ENCODE measurements around the gene CEACAM3. TPM values are rescaled to one million over a fixed set of nuclear protein-coding genes. Genes with fewer than 3 reads are reported as not detected.

Gene CEACAM3
- total RNA-seq, 1 donor from 2014 or later = 1.2 TPM

DNA sequence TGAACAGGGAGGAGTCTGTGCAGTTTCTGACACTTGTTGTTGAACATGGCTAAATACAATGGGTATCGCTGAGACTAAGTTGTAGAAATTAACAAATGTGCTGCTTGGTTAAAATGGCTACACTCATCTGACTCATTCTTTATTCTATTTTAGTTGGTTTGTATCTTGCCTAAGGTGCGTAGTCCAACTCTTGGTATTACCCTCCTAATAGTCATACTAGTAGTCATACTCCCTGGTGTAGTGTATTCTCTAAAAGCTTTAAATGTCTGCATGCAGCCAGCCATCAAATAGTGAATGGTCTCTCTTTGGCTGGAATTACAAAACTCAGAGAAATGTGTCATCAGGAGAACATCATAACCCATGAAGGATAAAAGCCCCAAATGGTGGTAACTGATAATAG is 25.0 kb upstream of the CEACAM3 start:
- DNase-seq = no peak
- H3K36me3 ChIP-seq = no peaks in the 10 kb centered on the region
- TF ChIP-seq, protein P1, sequence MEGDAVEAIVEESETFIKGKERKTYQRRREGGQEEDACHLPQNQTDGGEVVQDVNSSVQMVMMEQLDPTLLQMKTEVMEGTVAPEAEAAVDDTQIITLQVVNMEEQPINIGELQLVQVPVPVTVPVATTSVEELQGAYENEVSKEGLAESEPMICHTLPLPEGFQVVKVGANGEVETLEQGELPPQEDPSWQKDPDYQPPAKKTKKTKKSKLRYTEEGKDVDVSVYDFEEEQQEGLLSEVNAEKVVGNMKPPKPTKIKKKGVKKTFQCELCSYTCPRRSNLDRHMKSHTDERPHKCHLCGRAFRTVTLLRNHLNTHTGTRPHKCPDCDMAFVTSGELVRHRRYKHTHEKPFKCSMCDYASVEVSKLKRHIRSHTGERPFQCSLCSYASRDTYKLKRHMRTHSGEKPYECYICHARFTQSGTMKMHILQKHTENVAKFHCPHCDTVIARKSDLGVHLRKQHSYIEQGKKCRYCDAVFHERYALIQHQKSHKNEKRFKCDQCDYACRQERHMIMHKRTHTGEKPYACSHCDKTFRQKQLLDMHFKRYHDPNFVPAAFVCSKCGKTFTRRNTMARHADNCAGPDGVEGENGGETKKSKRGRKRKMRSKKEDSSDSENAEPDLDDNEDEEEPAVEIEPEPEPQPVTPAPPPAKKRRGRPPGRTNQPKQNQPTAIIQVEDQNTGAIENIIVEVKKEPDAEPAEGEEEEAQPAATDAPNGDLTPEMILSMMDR (IDR thresholded peaks at IDR 0.05) = no peak
- no peak overlapping the region for H3K27ac ChIP-seq
- H3K9me3 ChIP-seq = no peaks in the 10 kb centered on the region
- peaks cover 11% of the 10 kb centered on the region for H3K4me1 ChIP-seq
- no peak overlapping the region for H3K4me3 ChIP-seq
- intact Hi-C loops (cut with DNase I) = no loop called here
- ATAC-seq = no peak
- no peaks in the 10 kb centered on the region for H3K27me3 ChIP-seq

- ATAC-seq (peak; percentile 93), DNase-seq (no peak)
- intact Hi-C loops (cut with DNase I) = no loop called here
- Histone ChIP-seq H3K4me3 (no peak overlapping the region), H3K9me3 (no peaks in the 10 kb centered on the region), H3K27ac (peak overlapping the region; percentile 5), H3K4me1 (peaks cover 11% of the 10 kb centered on the region), H3K36me3 (no peaks in the 10 kb centered on the region), H3K27me3 (peaks cover 5% of the 10 kb centered on the region)
- TF ChIP-seq, protein P1 (IDR thresholded peaks at IDR 0.05) = no peak
Observed at GRCh38 chr19:41774515-41774980, 21.8 kb upstream of the CEACAM3 start.

DNA sequence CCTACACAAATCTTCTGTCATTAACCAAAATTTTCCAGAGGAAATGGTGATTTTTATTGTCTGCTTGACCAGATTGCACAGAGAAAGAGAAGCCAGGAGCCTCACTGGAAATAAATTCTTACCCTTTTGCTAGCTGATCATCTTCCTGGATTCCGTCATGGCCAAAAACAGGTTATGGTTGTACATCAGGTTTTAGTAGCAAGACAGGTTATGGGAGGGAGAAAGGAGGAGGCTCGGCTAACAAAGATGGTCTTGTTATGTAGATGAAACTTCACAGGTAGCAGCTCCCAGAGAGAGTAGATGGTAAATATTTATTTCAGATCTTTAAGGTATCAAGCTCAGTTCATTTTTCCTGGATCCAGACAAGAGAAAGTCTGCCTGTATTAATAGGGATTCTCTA is 19.7 kb upstream of the CEACAM3 start:
- no peaks in the 10 kb centered on the region for H3K9me3 ChIP-seq
- DNase-seq (no peak), ATAC-seq (no peak)

DNA sequence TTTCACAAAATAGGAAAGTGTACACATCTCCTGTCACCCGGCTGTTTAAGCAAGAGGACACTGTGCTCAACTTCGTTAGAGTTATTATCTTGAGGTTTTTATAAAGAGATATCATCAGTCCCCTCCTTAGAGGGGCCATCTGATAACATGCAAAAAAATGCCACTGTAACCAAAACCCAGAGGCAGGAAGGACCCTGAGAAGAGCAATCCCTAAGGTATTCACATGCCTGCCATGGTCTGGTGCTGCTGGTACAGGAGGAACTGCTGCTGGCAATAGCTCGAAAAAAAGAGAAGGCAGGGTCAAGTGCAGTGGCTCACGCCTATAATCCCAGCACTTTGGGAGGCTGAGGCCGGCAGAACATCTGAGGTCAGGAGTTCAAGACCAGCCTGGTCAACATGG is 12.8 kb upstream of the CEACAM3 start:
- Histone ChIP-seq H3K9me3 (no peaks in the 10 kb centered on the region), H3K36me3 (no peaks in the 10 kb centered on the region), H3K4me1 (peaks cover 10% of the 10 kb centered on the region), H3K27me3 (peaks cover 20% of the 10 kb centered on the region), H3K27ac (no peak overlapping the region), H3K4me3 (no peak overlapping the region)
- no peak for ATAC-seq
- TF ChIP-seq, protein P1 (IDR thresholded peaks at IDR 0.05) = no peak
- intact Hi-C loops (cut with DNase I) = no loop called here
- DNase-seq = no peak

More for the DNA sequence above, 19.7 kb upstream of the CEACAM3 start:
- TF ChIP-seq, protein P1 (IDR thresholded peaks at IDR 0.05) = no peak
- no peaks in the 10 kb centered on the region for H3K36me3 ChIP-seq
- peaks cover 9% of the 10 kb centered on the region for H3K27me3 ChIP-seq
- intact Hi-C loops (cut with DNase I) = no loop called here
- peaks cover 11% of the 10 kb centered on the region for H3K4me1 ChIP-seq
- no peak overlapping the region for H3K27ac ChIP-seq
- no peak overlapping the region for H3K4me3 ChIP-seq

GRCh38 chr19:41784312-41784711 is 12.1 kb upstream of the CEACAM3 start:
- Histone ChIP-seq H3K9me3 (no peaks in the 10 kb centered on the region), H3K36me3 (no peaks in the 10 kb centered on the region), H3K27ac (peak overlapping the region; percentile 55), H3K4me3 (no peak overlapping the region), H3K27me3 (peaks cover 17% of the 10 kb centered on the region), H3K4me1 (peaks cover 10% of the 10 kb centered on the region)
- intact Hi-C loops (cut with DNase I) = no loop called here
- ATAC-seq = no peak
- no peak for DNase-seq
- TF ChIP-seq, protein P1 (IDR thresholded peaks at IDR 0.05) = no peak

DNA sequence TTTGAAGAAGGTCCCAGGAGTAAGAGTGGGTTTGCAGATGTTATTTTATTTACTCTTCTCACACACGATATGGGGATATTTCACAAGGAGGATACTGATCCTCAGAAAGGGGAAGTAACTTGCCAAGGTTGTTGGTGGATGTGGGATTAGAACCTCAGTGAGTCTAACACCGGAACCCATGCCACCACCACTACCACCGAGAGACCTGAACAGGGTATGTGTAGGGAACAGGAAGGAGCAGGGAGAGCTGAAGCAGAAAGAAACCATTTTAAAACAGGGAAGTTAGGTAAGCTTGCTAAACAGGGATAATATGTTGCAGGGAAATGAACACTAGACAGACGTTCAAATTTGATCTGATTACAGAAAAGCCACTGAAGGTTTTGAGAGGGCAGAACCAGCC is 11.6 kb upstream of the CEACAM3 start:
- peak; percentile 37 for ATAC-seq
- no peaks in the 10 kb centered on the region for H3K36me3 ChIP-seq
- intact Hi-C loops (cut with DNase I) = no loop called here

More for the DNA sequence above, 11.6 kb upstream of the CEACAM3 start:
- H3K27me3 ChIP-seq = peaks cover 13% of the 10 kb centered on the region
- peaks cover 10% of the 10 kb centered on the region for H3K4me1 ChIP-seq
- H3K4me3 ChIP-seq = no peak overlapping the region
- H3K9me3 ChIP-seq = no peaks in the 10 kb centered on the region
- TF ChIP-seq, protein P1 (IDR thresholded peaks at IDR 0.05) = no peak
- H3K27ac ChIP-seq = peak overlapping the region; percentile 55
- DNase-seq = no peak

Measured in upper lobe of right lung (tissue), 1 donor.